Measurements from ENCODE around the gene CYP27B1. TPM values are rescaled to one million over a fixed set of nuclear protein-coding genes. Genes with fewer than 3 reads are reported as not detected.

The CYP27B1 gene
- total RNA-seq, 1 donor from 2014 or later: 12.7 TPM

- H3K4me1 Mint-ChIP-seq: peaks cover 2% of the 10 kb centered on the region
- H3K4me3 Mint-ChIP-seq: no peak overlapping the region
- H3K9me3 Mint-ChIP-seq: no peaks in the 10 kb centered on the region
- intact Hi-C loops (cut with micrococcal nuclease): loop anchor here (1.0 kb wide), 1 partner anchor 102 kb away; no protein-coding TSS in a partner anchor
- DNase-seq: peak; percentile 79
- no peaks in the 10 kb centered on the region for H3K27me3 Mint-ChIP-seq
- no peak overlapping the region for H3K27ac Mint-ChIP-seq
- peaks cover 22% of the 10 kb centered on the region for H3K36me3 Mint-ChIP-seq (ENCODE audit: low read depth)
Measured at GRCh38 chr12:57803319-57803893, 36.5 kb upstream of the CYP27B1 start.

GRCh38 chr12:57802607-57803006 is 35.7 kb upstream of the CYP27B1 start:
- peaks cover 2% of the 10 kb centered on the region for H3K4me1 Mint-ChIP-seq
- no peaks in the 10 kb centered on the region for H3K9me3 Mint-ChIP-seq
- no peaks in the 10 kb centered on the region for H3K27me3 Mint-ChIP-seq
- no peak for DNase-seq
- H3K27ac Mint-ChIP-seq: no peak overlapping the region
- peaks cover 22% of the 10 kb centered on the region for H3K36me3 Mint-ChIP-seq (ENCODE audit: low read depth)
- intact Hi-C loops (cut with micrococcal nuclease): loop anchor here (1.0 kb wide), 1 partner anchor 103 kb away; no protein-coding TSS in a partner anchor
- H3K4me3 Mint-ChIP-seq: no peak overlapping the region

- Mint-ChIP-seq H3K4me1 (peaks cover 2% of the 10 kb centered on the region), H3K9me3 (no peaks in the 10 kb centered on the region), H3K27ac (peak overlapping the region; percentile 29), H3K27me3 (no peaks in the 10 kb centered on the region), H3K4me3 (no peak overlapping the region), H3K36me3 (ENCODE audit: low read depth) (peaks cover 32% of the 10 kb centered on the region)
- DNase-seq: no peak
- intact Hi-C loops (cut with micrococcal nuclease): no loop called here
Measured at GRCh38 chr12:57800965-57801364, 34.1 kb upstream of the CYP27B1 start.

- H3K9me3 Mint-ChIP-seq: no peaks in the 10 kb centered on the region
- H3K4me1 Mint-ChIP-seq: peaks cover 6% of the 10 kb centered on the region
- H3K36me3 Mint-ChIP-seq (ENCODE audit: low read depth): peaks cover 45% of the 10 kb centered on the region
- no peak for DNase-seq
- H3K27me3 Mint-ChIP-seq: no peaks in the 10 kb centered on the region
- intact Hi-C loops (cut with micrococcal nuclease): no loop called here
- no peak overlapping the region for H3K4me3 Mint-ChIP-seq
- no peak overlapping the region for H3K27ac Mint-ChIP-seq
Measured at GRCh38 chr12:57797933-57798332, 31.1 kb upstream of the CYP27B1 start.

GRCh38 chr12:57796996-57797395 is 30.1 kb upstream of the CYP27B1 start:
- H3K27me3 Mint-ChIP-seq: no peaks in the 10 kb centered on the region
- no peaks in the 10 kb centered on the region for H3K9me3 Mint-ChIP-seq
- H3K27ac Mint-ChIP-seq: no peak overlapping the region
- intact Hi-C loops (cut with micrococcal nuclease): no loop called here
- no peak for DNase-seq
- peaks cover 5% of the 10 kb centered on the region for H3K4me1 Mint-ChIP-seq
- H3K36me3 Mint-ChIP-seq (ENCODE audit: low read depth): peaks cover 48% of the 10 kb centered on the region
- no peak overlapping the region for H3K4me3 Mint-ChIP-seq

GRCh38 chr12:57795354-57795753 is 28.5 kb upstream of the CYP27B1 start:
- DNase-seq: no peak
- no peaks in the 10 kb centered on the region for H3K9me3 Mint-ChIP-seq
- peaks cover 5% of the 10 kb centered on the region for H3K4me1 Mint-ChIP-seq
- intact Hi-C loops (cut with micrococcal nuclease): no loop called here
- H3K27me3 Mint-ChIP-seq: no peaks in the 10 kb centered on the region
- peaks cover 50% of the 10 kb centered on the region for H3K36me3 Mint-ChIP-seq (ENCODE audit: low read depth)
- H3K4me3 Mint-ChIP-seq: no peak overlapping the region
- no peak overlapping the region for H3K27ac Mint-ChIP-seq

- Mint-ChIP-seq H3K9me3 (no peaks in the 10 kb centered on the region), H3K4me3 (no peak overlapping the region), H3K27me3 (no peaks in the 10 kb centered on the region), H3K27ac (no peak overlapping the region), H3K4me1 (peaks cover 5% of the 10 kb centered on the region), H3K36me3 (ENCODE audit: low read depth) (peaks cover 54% of the 10 kb centered on the region)
- intact Hi-C loops (cut with micrococcal nuclease): no loop called here
- no peak for DNase-seq
Measured at GRCh38 chr12:57793920-57794319, 27.0 kb upstream of the CYP27B1 start.

GRCh38 chr12:57783861-57784260 is 17.0 kb upstream of the CYP27B1 start:
- no peaks in the 10 kb centered on the region for H3K9me3 Mint-ChIP-seq
- intact Hi-C loops (cut with micrococcal nuclease): loop anchor here (2.0 kb wide), 2 partner anchors 63 to 115 kb away; partner anchors contain the start of gene CTDSP2
- H3K4me1 Mint-ChIP-seq: peaks cover 30% of the 10 kb centered on the region
- no peak for DNase-seq
- H3K36me3 Mint-ChIP-seq (ENCODE audit: low read depth): peaks cover 40% of the 10 kb centered on the region
- no peaks in the 10 kb centered on the region for H3K27me3 Mint-ChIP-seq
- peak overlapping the region; percentile 45 for H3K27ac Mint-ChIP-seq
- peak overlapping the region; percentile 76 for H3K4me3 Mint-ChIP-seq

- Mint-ChIP-seq H3K27me3 (no peaks in the 10 kb centered on the region), H3K4me1 (peaks cover 30% of the 10 kb centered on the region), H3K4me3 (peak overlapping the region; percentile 99), H3K36me3 (ENCODE audit: low read depth) (peaks cover 36% of the 10 kb centered on the region), H3K9me3 (no peaks in the 10 kb centered on the region), H3K27ac (peak overlapping the region; percentile 99)
- no peak for DNase-seq
- intact Hi-C loops (cut with micrococcal nuclease): loop anchor here (2.0 kb wide), 2 partner anchors 63 to 115 kb away; partner anchors contain the start of gene CTDSP2
Measured at GRCh38 chr12:57783466-57783801, 16.6 kb upstream of the CYP27B1 start.

- H3K27me3 Mint-ChIP-seq: no peaks in the 10 kb centered on the region
- peak; percentile 99 for DNase-seq
- no peaks in the 10 kb centered on the region for H3K9me3 Mint-ChIP-seq
- peak within 1 kb of the TSS; percentile 99 for H3K27ac Mint-ChIP-seq
- H3K4me3 Mint-ChIP-seq: peak within 1 kb of the TSS; percentile 99
- intact Hi-C loops (cut with micrococcal nuclease): loop anchor here (1.0 to 2.0 kb wide), 3 partner anchors 11 to 116 kb away; partner anchors contain the start of genes CTDSP2, EEF1AKMT3 and METTL1
- peaks cover 30% of the 10 kb centered on the region for H3K4me1 Mint-ChIP-seq
- peaks cover 33% of the 10 kb centered on the region for H3K36me3 Mint-ChIP-seq (ENCODE audit: low read depth)
Measured at GRCh38 chr12:57782608-57783465, 16.0 kb upstream of the CYP27B1 start, which contains the start of gene TSFM. Gene TSFM, plus strand, starts transcription at chr12:57782787. Its CDS starts 15 bp downstream, at chr12:57782802.

GRCh38 chr12:57782243-57782607 is 15.3 kb upstream of the CYP27B1 start:
- intact Hi-C loops (cut with micrococcal nuclease): loop anchor here (1.0 to 2.0 kb wide), 3 partner anchors 10 to 117 kb away; partner anchors contain the start of genes CTDSP2, EEF1AKMT3 and METTL1
- Mint-ChIP-seq H3K4me1 (peaks cover 30% of the 10 kb centered on the region), H3K36me3 (ENCODE audit: low read depth) (peaks cover 28% of the 10 kb centered on the region), H3K9me3 (no peaks in the 10 kb centered on the region), H3K27ac (peak overlapping the region; percentile 99), H3K27me3 (no peaks in the 10 kb centered on the region), H3K4me3 (peak overlapping the region; percentile 99)
- no peak for DNase-seq

GRCh38 chr12:57781801-57782200 is 14.9 kb upstream of the CYP27B1 start:
- no peak for DNase-seq
- intact Hi-C loops (cut with micrococcal nuclease): loop anchor here (1.0 to 2.0 kb wide), 3 partner anchors 10 to 117 kb away; partner anchors contain the start of genes CTDSP2, EEF1AKMT3 and METTL1
- Mint-ChIP-seq H3K4me1 (peaks cover 30% of the 10 kb centered on the region), H3K27me3 (no peaks in the 10 kb centered on the region), H3K27ac (peak overlapping the region; percentile 99), H3K4me3 (peak overlapping the region; percentile 99), H3K36me3 (ENCODE audit: low read depth) (peaks cover 29% of the 10 kb centered on the region), H3K9me3 (no peaks in the 10 kb centered on the region)

- intact Hi-C loops (cut with micrococcal nuclease): no loop called here
- Mint-ChIP-seq H3K36me3 (ENCODE audit: low read depth) (peaks cover 26% of the 10 kb centered on the region), H3K4me1 (peaks cover 26% of the 10 kb centered on the region), H3K9me3 (no peaks in the 10 kb centered on the region), H3K27me3 (no peaks in the 10 kb centered on the region), H3K27ac (peak overlapping the region; percentile 99), H3K4me3 (no peak overlapping the region)
- no peak for DNase-seq
Measured at GRCh38 chr12:57781244-57781643, 14.4 kb upstream of the CYP27B1 start.
